Right lobe of liver (tissue), 6 donors: Measurements from ENCODE around the gene NACC1. TPM values are rescaled to one million over a fixed set of nuclear protein-coding genes. Genes with fewer than 3 reads are reported as not detected.
A peak's percentile ranks its signal among the peaks of the same experiment; 100 is the strongest.

ENCODE experiments used
- ATAC-seq, 4 donors: fragments of 200-7000 bp; cut with Tn5 transposase; one replicate each; pipeline ENCODE4 v1.9.1; 2020; ENCODE audit warnings: mild to moderate bottlenecking in 4 of 4, moderate library complexity in 4 of 4
- DNase-seq, 3 donors: peaks; one replicate each; pipeline ENCODE4 v3.0.0-alpha.2; 2020
- H3K27ac ChIP-seq, 3 donors: fragments of 200-600 bp; one replicate each; pipeline ENCODE4 v1.8.0; 2022
- H3K27me3 ChIP-seq, 2 donors: fragments of 200-600 bp; one replicate each; pipeline ENCODE4 v1.8.0; 2022
- H3K36me3 ChIP-seq, 4 donors: fragments of 200-600 bp; sonication (generic) in 1 of 4; one replicate each; pipeline versions ENCODE4 v1.5.1 to v1.8.0; 2017 to 2022; ENCODE audit warnings: control low read depth in 1 of 4
- H3K4me1 ChIP-seq, 4 donors: fragments of 200-600 bp; sonication (generic) in 1 of 4; one replicate each; pipeline versions ENCODE4 v1.5.1 to v1.8.0; 2017 to 2022; ENCODE audit warnings: control low read depth in 1 of 4
- H3K4me3 ChIP-seq, 3 donors: fragments of 200-600 bp; one replicate each; pipeline ENCODE4 v1.8.0; 2022
- H3K9me3 ChIP-seq, 4 donors: fragments of 200-600 bp; sonication (generic) in 1 of 4; one replicate each; pipeline versions ENCODE4 v1.5.1 to v1.8.0; 2017 to 2022; ENCODE audit warnings: control low read depth in 1 of 4
- CTCF ChIP-seq, 4 donors: fragments of 200-600 bp in 3 of 4; fragments of 450-650 bp in 1 of 4; IDR thresholded peaks; one replicate each; pipeline versions ENCODE4 v1.5.1 to v1.8.0; 2016 to 2022; ENCODE audit warnings: antibody characterized with exemption in 4 of 4, mild to moderate bottlenecking in 2 of 4
- POLR2A ChIP-seq: fragments of 450-650 bp; IDR thresholded peaks from one replicate; pipeline ENCODE4 v1.6.1; 2017; ENCODE audit warnings: antibody characterized with exemption, mild to moderate bottlenecking
- WGBS: methylation state at CpG from one replicate; pipeline ENCODE4 v1.1.6; 2018; ENCODE audit warnings: low coverage, low lambda C conversion rate; ENCODE audit not compliant: insufficient coverage; ENCODE audit errors: missing lambda C conversion rate; 5-methylcytosine and 5-hydroxymethylcytosine counted together
- intact Hi-C, 2 donors: fragments of 100-400 bp; cut with DNase I; formaldehyde crosslinking; loops; one replicate each; pipeline versions ENCODE4 v1.11.2 to v1.14.1; 2022
- total RNA-seq, 6 experiments: library from RNA; depleted of rRNA in 2 of 6; stranded (reverse); fragments of >200 nt in 2 of 6; fragmentation: NEBNext Ultra II Directional in 3 of 6; extraction: Animal tissue kit (Norgen Biotek cat#: 25700) in 3 of 6; gene quantifications; one replicate each; pipeline versions ENCODE4 v1.1.0 to v1.2.4, GENCODE V29; 2016 to 2023
- donor health status: DM: no; HTN: yes; CAD: no.
- donor health status: DM: no; HTN: no; CAD: no.
- donor health status: DM: no; HTN: no; CAD: no.
- donor health status: DM: no; HTN: yes; CAD: no.
- donor health status: DM: no; HTN: yes; CAD: no.

The NACC1 gene
- total RNA-seq, 6 experiments from 2014 or later, result 19.2 to 30.3 (median 26.4) TPM

- peak overlapping the region in 2 of 3 donors; percentile 2 to 24 for H3K4me3 ChIP-seq
- no peaks in the 10 kb centered on the region for H3K9me3 ChIP-seq
- peaks cover 0 to 33% (median 9%) of the 10 kb centered on the region in 4 donors for H3K4me1 ChIP-seq
- no peak for TF ChIP-seq CTCF (IDR thresholded peaks at IDR 0.05)
- no peak for TF ChIP-seq POLR2A
- DNase-seq (no peak), ATAC-seq (no peak)
- peaks cover 0 to 6% of the 10 kb centered on the region in 2 donors for H3K27me3 ChIP-seq
- H3K36me3 ChIP-seq, result peaks cover 0 to 3% (median 0%) of the 10 kb centered on the region in 4 donors
- WGBS, result 3% methylated on average over 22 of the region's 58 CpGs
- H3K27ac ChIP-seq, result peak overlapping the region; percentile 72 to 87 (median 76)
- intact Hi-C loops, result loop anchor here in 1 of 2 donors (10.0 kb wide), 1 partner anchor 64 kb away; no protein-coding TSS in a partner anchor
Measured at GRCh38 chr19:13098277-13099072, 19.6 kb upstream of the NACC1 start.

DNA sequence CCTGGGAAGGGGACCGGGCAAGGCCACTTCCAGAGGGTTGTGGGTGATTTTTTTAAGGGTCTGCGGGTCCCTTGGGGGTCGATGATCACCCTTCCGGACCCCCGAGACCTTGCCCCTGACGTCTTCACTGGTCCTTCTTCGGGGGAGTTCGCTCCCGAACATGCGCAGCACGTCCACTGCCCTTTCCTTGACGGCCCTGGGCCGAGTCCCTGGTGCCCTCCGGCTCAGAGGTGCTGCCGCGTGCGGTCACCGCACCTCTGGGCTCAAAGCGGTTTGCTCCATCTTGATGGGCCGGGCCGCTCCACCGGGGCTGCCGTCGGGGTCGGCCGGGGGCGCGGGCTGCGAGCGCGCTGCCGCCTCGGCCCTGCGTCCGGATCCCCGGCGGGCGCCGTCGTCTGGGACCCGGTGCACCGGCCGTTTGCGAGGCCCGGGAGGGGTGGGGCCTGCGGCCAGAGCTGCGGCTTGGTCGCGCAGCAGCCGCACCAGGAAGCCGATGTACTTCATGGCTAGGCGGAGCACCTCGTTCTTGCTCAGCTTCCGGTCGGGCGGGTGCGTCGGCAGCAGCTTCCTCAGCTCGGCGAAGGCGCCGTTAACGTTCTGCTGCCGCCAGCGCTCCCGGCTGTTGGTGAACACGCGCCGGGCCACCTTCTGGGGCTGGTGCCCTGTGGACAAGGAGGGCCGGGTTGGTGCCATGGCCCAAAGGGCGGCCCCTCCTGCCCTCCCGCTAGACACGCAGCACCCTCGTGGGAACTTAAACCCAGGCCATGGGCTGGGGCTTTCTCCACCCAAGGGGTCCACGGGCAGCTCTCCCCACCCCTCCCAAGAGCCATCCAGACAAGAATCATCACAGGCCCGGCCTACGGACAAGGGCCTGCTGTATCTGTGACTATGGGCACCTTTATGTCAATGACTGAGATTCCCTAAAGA is 18.7 kb upstream of the NACC1 start:
- no peaks in the 10 kb centered on the region for H3K9me3 ChIP-seq
- peaks cover 0 to 3% (median 0%) of the 10 kb centered on the region in 4 donors for H3K36me3 ChIP-seq
- 29% methylated on average over 7 of the region's 77 CpGs for WGBS
- peak; percentile 76 to 84 (median 83) for DNase-seq
- TF ChIP-seq POLR2A (peak; percentile 23), CTCF (IDR thresholded peaks at IDR 0.05) (no peak)
- ATAC-seq, result peak; percentile 14 to 26 (median 20)
- H3K27me3 ChIP-seq, result peaks cover 0 to 6% of the 10 kb centered on the region in 2 donors
- intact Hi-C loops, result loop anchor here in 1 of 2 donors (10.0 kb wide), 1 partner anchor 65 kb away; no protein-coding TSS in a partner anchor
- peaks cover 0 to 32% (median 7%) of the 10 kb centered on the region in 4 donors for H3K4me1 ChIP-seq
- H3K4me3 ChIP-seq, result peak overlapping the region in 2 of 3 donors; percentile 2 to 24
- H3K27ac ChIP-seq, result peak overlapping the region; percentile 72 to 87 (median 76)

- 71% methylated on average over 2 of the region's 12 CpGs for WGBS
- H3K4me1 ChIP-seq, result peaks cover 0 to 30% (median 7%) of the 10 kb centered on the region in 4 donors
- H3K27ac ChIP-seq, result peak overlapping the region; percentile 72 to 87 (median 76)
- H3K27me3 ChIP-seq, result peaks cover 0 to 6% of the 10 kb centered on the region in 2 donors
- H3K9me3 ChIP-seq, result no peaks in the 10 kb centered on the region
- intact Hi-C loops, result loop anchor here in 1 of 2 donors (10.0 kb wide), 1 partner anchor 165 kb away; no protein-coding TSS in a partner anchor
- peaks cover 0 to 2% (median 0%) of the 10 kb centered on the region in 4 donors for H3K36me3 ChIP-seq
- no peak for ATAC-seq
- no peak for TF ChIP-seq CTCF (IDR thresholded peaks at IDR 0.05)
- TF ChIP-seq POLR2A, result no peak
- DNase-seq, result no peak
- no peak overlapping the region for H3K4me3 ChIP-seq
Measured at GRCh38 chr19:13100031-13100588, 18.0 kb upstream of the NACC1 start.
